Activated CD4-positive, alpha-beta memory T cell treated with anti-CD3 and anti-CD28 coated beads, Interleukin-2, amount 10 ng/mL, durations not matched to agents 7 days and 5 days (primary cell): ENCODE results near the gene CALCOCO1. TPM values are rescaled to one million over a fixed set of nuclear protein-coding genes. Genes with fewer than 3 reads are reported as not detected.

ENCODE experiments used
- CTCF ChIA-PET: fragments of 350-600 bp; sonication (Branson Sonifier 250); formaldehyde crosslinking; loops from one replicate; lab custom pipeline; 2021; ENCODE audit warnings: antibody characterized with exemption, inconsistent platforms; lab: Charles Lee
- POLR2A ChIA-PET: fragments of 350-600 bp; sonication (Branson Sonifier 250); formaldehyde crosslinking; loops from one replicate; lab custom pipeline; 2021; ENCODE audit warnings: antibody characterized with exemption; lab: Charles Lee
- DNase-seq: peaks from one replicate; pipeline ENCODE4 v3.0.0-alpha.2; 2020
- H3K27ac Mint-ChIP-seq: one replicate; pipeline ENCODE4 v1.8.0; 2021; ENCODE audit warnings: mild to moderate bottlenecking, mixed read lengths
- H3K27me3 Mint-ChIP-seq: one replicate; pipeline ENCODE4 v1.8.0; 2021; ENCODE audit warnings: mixed read lengths
- H3K36me3 Mint-ChIP-seq: one replicate; pipeline ENCODE4 v1.8.0; 2021; ENCODE audit warnings: low read depth, mixed read lengths
- H3K4me1 Mint-ChIP-seq: one replicate; pipeline ENCODE4 v1.8.0; 2021; ENCODE audit warnings: mixed read lengths
- H3K4me3 Mint-ChIP-seq: one replicate; pipeline ENCODE4 v1.8.0; 2021; ENCODE audit warnings: mild to moderate bottlenecking, mixed read lengths
- H3K9me3 Mint-ChIP-seq: one replicate; pipeline ENCODE4 v1.8.0; 2021; ENCODE audit warnings: mixed read lengths
- total RNA-seq, 2 experiments: library from RNA; stranded (reverse); gene quantifications; one replicate each; pipeline ENCODE4 v1.2.3, GENCODE V29; 2021

The CALCOCO1 gene
- total RNA-seq, 2 experiments from 2014 or later = 80.5 to 83.0 TPM

DNA sequence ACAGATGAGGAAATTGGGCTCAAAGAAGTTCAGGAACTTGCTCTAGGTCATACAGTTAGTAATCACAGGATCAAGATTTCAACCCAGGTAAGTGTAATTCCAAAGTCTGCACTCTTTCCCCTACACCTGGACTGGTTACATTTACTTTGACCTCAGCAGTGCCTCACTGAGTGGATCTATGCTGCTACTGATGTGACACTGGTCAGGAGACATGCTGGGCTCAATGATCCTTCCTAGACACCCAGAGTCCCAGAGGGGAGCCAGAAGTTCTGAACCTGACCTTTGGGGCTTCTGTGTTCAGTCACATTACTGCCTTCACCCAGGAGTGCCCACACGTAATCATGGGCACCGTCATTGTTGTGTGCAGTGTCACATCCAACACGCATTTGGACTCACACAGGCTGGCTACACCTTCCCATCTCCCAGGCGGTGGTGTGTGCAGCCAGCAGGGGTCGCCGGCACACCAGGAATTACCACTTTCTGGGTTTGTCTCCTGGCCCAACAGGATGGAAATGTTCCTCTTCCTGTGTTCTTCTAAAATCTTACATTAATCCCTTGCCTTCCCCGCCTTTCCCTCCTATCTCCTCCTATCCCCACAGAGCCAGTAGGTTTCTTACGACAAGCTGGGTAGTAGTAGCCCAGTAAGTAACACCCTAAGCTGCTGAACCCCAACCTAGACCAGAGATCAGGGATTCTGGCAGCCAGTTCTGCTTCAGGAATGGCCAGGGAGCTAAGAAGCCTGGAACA, 25.6 kb downstream of the CALCOCO1 start:
- POLR2A ChIA-PET = interaction anchor here (1.0 to 1.2 kb wide), 2 partner anchors 42 to 45 kb away, joined by 4 read pairs; no protein-coding TSS in a partner anchor
- no peak overlapping the region for H3K4me3 Mint-ChIP-seq
- H3K4me1 Mint-ChIP-seq = peaks cover 3% of the 10 kb centered on the region
- H3K27me3 Mint-ChIP-seq = peaks cover 88% of the 10 kb centered on the region
- DNase-seq = peak; percentile 76
- H3K27ac Mint-ChIP-seq = no peak overlapping the region
- CTCF ChIA-PET = interaction anchor here (0.6 to 2.7 kb wide), 13 partner anchors 12 to 297 kb away, joined by 3 to 88 read pairs (median 5); no protein-coding TSS in a partner anchor
- no peaks in the 10 kb centered on the region for H3K9me3 Mint-ChIP-seq
- no peaks in the 10 kb centered on the region for H3K36me3 Mint-ChIP-seq

DNA sequence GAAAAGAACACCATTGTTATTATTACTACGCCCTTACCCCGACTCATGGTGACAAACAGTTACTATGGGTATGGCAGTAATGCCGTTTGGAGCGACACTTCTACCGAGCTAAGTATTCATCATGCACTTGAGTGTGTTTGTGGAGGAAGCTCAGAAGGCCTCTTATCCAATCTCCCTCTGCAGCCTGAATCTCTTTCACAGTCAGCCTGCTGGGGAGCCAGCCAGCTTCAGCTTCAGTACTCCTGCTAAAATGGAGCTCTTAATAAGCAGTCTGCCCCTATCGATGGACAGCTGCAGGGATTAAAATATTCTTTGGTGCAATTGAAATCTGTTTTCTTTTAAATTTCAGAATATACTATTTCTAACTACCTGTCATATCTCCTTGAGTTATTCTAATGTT, 26.7 kb downstream of the CALCOCO1 start:
- Mint-ChIP-seq H3K9me3 (no peaks in the 10 kb centered on the region), H3K27me3 (peaks cover 90% of the 10 kb centered on the region), H3K36me3 (no peaks in the 10 kb centered on the region), H3K27ac (no peak overlapping the region), H3K4me3 (no peak overlapping the region), H3K4me1 (peaks cover 13% of the 10 kb centered on the region)
- ChIA-PET POLR2A (no interaction called here), CTCF (interaction anchor here (1.3 to 2.8 kb wide), 2 partner anchors 45 to 51 kb away, joined by 3 to 63 read pairs; partner anchors contain the start of gene CISTR)
- no peak for DNase-seq

DNA sequence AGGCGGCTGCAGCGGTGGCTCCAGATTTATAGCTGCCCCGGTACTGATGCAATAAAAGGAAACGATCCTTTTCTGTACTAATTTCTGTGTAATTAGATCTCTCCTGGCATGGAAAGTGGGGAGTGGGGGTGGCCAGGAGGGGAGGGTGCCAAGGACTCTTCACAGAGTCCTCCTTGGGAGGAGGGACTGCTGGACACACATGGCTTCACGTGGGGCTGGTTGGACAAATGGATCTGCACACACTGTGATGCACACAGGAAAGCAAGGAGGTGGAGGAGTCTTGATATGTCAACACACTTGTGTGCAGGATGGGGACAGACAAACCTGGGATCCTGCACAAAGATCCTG, 27.6 kb downstream of the CALCOCO1 start:
- Mint-ChIP-seq H3K27ac (no peak overlapping the region), H3K27me3 (peaks cover 94% of the 10 kb centered on the region), H3K4me1 (peaks cover 20% of the 10 kb centered on the region), H3K9me3 (no peaks in the 10 kb centered on the region), H3K4me3 (no peak overlapping the region), H3K36me3 (no peaks in the 10 kb centered on the region)
- DNase-seq = no peak
- ChIA-PET POLR2A (no interaction called here), CTCF (interaction anchor here (1.3 to 2.8 kb wide), 2 partner anchors 46 to 52 kb away, joined by 3 to 63 read pairs; partner anchors contain the start of gene CISTR)

DNA sequence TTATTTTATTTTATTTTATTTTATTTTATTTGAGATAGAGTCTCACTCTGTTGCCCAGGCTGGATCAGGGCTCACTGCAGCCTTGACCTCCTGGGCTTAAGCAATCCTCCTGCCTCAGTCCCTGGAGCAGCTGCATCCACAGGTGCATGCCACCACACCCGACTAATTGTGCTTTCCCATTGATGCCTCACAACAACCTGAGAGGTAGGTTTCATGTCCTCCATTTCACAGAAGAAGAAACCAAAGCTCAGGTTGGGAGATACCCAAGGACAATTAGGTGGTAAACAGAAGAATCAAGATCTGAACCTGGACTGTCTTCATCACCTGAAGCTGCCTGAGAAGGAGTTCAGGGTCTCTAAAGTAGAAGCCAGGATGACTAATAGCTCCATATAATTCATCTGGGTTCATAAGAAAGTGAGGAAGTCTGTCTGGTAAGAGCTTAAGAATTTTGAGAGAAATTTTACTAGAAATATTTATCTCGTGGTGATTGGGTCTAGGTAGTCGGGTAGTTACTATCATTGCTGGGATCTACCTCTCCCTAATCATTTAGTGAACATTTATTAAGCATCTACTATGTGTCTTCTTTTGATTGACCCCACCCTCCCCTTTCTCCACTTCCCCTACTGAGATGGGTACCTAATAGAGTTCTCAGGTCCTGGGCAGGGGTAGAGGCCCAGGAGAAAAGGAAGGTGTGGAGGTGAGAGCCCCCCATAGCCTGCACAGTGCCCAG, 28.1 kb downstream of the CALCOCO1 start:
- ChIA-PET CTCF (interaction anchor here (0.6 to 2.8 kb wide), 3 partner anchors 46 to 80 kb away, joined by 4 to 63 read pairs (median 4); no protein-coding TSS in a partner anchor), POLR2A (no interaction called here)
- no peaks in the 10 kb centered on the region for H3K36me3 Mint-ChIP-seq
- H3K4me1 Mint-ChIP-seq = peaks cover 25% of the 10 kb centered on the region
- no peak overlapping the region for H3K27ac Mint-ChIP-seq
- no peak overlapping the region for H3K4me3 Mint-ChIP-seq
- no peaks in the 10 kb centered on the region for H3K9me3 Mint-ChIP-seq
- no peak for DNase-seq
- H3K27me3 Mint-ChIP-seq = peaks cover 96% of the 10 kb centered on the region

DNA sequence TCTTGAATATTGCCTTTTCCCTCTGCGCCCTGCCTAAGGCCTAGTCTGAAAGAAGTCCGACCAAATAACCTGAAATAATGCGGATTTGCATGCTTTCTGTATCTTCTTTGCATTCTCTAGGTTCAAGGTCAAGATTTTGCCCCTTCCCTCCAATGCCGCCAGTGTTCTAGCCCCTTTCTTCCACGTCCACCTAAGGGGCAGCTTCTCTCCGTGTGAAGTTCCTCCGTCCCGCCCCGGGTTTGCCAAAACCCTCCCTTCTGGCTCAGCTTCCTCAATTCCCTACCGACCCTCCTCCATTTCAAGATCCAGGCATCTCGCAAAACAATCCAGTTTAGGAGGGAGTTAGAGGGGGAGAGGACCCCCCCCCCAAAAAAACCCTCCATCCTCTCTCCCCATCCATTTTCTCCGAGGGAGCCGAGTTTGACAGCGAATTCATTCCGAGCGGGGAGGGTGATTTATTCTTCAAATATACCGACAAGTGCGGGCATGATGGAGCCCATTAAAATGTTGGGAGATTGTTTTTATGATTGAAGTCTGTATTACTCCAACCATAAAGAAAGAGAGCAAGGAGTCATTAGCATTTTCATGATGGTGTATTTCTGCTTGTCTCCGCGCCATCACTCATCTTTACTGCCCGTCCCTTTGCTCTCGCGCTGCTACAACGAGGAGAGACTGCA, 30.5 kb downstream of the CALCOCO1 start:
- Mint-ChIP-seq H3K27me3 (peaks cover 82% of the 10 kb centered on the region), H3K36me3 (no peaks in the 10 kb centered on the region), H3K9me3 (no peaks in the 10 kb centered on the region), H3K4me3 (no peak overlapping the region), H3K27ac (no peak overlapping the region), H3K4me1 (peaks cover 25% of the 10 kb centered on the region)
- no peak for DNase-seq
- POLR2A ChIA-PET = interaction anchor here (1.1 kb wide), 1 partner anchor 14 kb away, joined by 3 read pairs; no protein-coding TSS in a partner anchor
- CTCF ChIA-PET = interaction anchor here (0.6 to 1.4 kb wide), 3 partner anchors 47 to 50 kb away, joined by 3 to 4 read pairs (median 3); no protein-coding TSS in a partner anchor

DNA sequence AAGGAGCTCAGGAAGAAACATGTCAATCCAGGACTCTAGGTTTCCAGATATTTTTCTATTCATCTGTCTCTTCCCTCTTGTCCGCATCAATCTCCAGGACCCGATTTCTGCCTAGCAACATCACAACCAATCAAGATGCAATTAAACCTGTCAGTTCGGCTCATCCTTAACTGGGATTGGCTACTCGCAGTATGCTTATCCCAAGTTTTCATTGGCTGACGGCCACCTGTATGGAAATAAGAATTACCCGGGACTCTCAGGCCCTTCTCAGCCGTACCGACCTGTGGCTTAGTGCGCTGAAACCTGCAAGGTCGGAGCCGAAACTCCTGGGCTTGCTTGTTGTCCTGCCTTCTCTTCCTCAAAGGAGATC, 31.0 kb downstream of the CALCOCO1 start:
- Mint-ChIP-seq H3K9me3 (no peaks in the 10 kb centered on the region), H3K27me3 (peaks cover 79% of the 10 kb centered on the region), H3K4me3 (no peak overlapping the region), H3K36me3 (no peaks in the 10 kb centered on the region), H3K27ac (no peak overlapping the region), H3K4me1 (peaks cover 25% of the 10 kb centered on the region)
- ChIA-PET CTCF (interaction anchor here (0.6 to 0.7 kb wide), 2 partner anchors 48 to 51 kb away, joined by 3 read pairs; no protein-coding TSS in a partner anchor), POLR2A (interaction anchor here (1.1 kb wide), 1 partner anchor 14 kb away, joined by 3 read pairs; no protein-coding TSS in a partner anchor)
- DNase-seq = no peak

DNA sequence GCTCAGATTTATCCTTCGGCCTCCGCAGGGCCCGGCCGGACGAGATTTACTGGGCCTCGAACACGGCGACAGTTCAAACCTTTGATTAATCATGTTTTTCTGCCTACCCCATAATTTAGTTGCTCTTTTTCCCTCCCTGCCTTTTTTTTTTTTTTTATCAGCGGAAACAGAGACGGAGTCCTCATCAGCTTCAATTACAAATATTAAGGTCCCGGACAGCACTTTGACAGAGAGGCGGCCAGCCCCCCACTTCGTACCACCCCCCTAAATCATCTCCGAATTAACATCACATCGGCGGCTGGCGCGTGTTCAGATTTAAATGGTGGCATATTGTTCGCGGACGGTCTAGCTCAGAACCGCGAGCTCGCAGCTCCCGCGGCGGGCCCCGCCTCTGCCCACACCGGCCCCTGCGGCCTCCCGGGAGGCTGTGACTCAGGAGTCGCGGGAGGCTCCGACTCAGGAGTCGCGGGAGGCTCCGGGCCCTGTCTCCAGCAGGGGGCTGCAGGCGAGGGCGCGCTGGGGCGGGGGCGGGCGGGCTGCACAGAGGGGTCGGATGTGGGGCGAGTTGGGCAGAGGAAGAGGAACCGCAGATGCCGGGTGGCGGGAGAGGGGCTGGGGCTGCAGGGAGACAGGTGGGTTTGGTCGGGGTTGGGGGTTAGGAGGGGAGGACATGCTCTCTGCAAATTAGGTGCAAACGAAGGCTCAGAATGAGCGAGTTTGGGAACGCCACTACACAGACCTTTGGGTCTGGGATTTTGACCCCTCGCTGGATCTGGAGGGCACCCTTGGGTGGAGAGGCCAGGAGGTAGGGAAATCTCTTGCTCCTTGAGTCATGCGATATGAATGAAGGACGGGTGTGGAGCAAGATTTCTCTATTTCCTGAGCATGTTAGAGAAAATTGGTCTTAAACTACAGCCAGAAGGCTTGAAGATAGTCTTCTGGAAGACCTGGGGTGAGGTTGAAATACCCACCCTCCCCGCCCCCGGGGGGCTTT, 31.8 kb downstream of the CALCOCO1 start:
- POLR2A ChIA-PET = interaction anchor here (0.6 kb wide), 1 partner anchor 12 kb away, joined by 4 read pairs; no protein-coding TSS in a partner anchor
- peaks cover 25% of the 10 kb centered on the region for H3K4me1 Mint-ChIP-seq
- peaks cover 75% of the 10 kb centered on the region for H3K27me3 Mint-ChIP-seq
- H3K27ac Mint-ChIP-seq = no peak overlapping the region
- peak overlapping the region; percentile 26 for H3K4me3 Mint-ChIP-seq
- no peak for DNase-seq
- no peaks in the 10 kb centered on the region for H3K36me3 Mint-ChIP-seq
- H3K9me3 Mint-ChIP-seq = no peaks in the 10 kb centered on the region
- CTCF ChIA-PET = interaction anchor here (0.8 kb wide), 1 partner anchor 48 kb away, joined by 3 read pairs; no protein-coding TSS in a partner anchor

DNA sequence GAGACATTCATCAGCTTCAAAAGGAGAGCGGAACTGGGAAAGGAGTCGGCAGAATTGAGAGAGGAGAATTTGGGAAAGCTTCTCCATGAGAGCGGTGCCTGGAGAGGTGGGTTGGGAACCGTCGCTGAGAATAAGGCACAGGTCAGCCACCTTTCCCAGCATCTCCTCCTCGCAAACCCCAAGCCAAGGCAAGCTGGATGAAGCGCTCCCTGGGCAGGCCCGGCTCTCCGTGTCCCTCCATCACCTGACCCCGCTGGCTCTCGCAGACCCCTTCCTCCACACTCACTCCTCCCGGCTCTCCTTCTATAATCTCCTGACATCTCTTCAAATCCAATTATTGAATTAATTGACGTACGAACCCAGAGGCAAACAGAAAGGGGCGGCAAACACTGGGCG, 32.5 kb downstream of the CALCOCO1 start:
- ChIA-PET CTCF (interaction anchor here (0.8 kb wide), 1 partner anchor 49 kb away, joined by 3 read pairs; no protein-coding TSS in a partner anchor), POLR2A (interaction anchor here (0.6 kb wide), 1 partner anchor 12 kb away, joined by 4 read pairs; no protein-coding TSS in a partner anchor)
- Mint-ChIP-seq H3K36me3 (no peaks in the 10 kb centered on the region), H3K27ac (no peak overlapping the region), H3K27me3 (peaks cover 71% of the 10 kb centered on the region), H3K4me3 (peak overlapping the region; percentile 26), H3K4me1 (peaks cover 25% of the 10 kb centered on the region), H3K9me3 (no peaks in the 10 kb centered on the region)
- no peak for DNase-seq

DNA sequence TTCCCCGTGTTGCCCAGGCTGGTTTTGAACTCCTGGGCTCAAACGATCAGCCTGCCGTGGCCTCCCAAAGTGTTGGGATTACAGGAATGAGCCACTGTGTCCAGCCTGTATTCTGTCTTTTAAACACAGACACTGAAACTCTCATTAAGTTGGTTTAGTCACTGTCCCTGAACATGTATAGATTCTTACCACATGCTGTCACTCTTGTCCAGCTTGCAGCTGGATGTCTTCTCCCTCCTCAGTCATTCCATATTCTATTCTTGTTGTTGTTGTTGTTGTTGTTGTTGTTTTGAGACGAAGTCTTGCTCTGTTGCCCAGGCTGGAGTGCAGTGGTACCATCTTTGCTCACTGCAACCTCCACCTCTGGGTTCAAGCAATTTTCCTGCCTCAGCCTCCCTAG, 39.1 kb downstream of the CALCOCO1 start:
- ChIA-PET POLR2A (interaction anchor here (0.9 kb wide), 1 partner anchor 11 kb away, joined by 4 read pairs; no protein-coding TSS in a partner anchor), CTCF (interaction anchor here (1.2 to 1.9 kb wide), 3 partner anchors 11 to 58 kb away, joined by 3 to 9 read pairs (median 4); no protein-coding TSS in a partner anchor)
- no peak overlapping the region for H3K4me3 Mint-ChIP-seq
- no peaks in the 10 kb centered on the region for H3K36me3 Mint-ChIP-seq
- H3K9me3 Mint-ChIP-seq = no peaks in the 10 kb centered on the region
- H3K27ac Mint-ChIP-seq = no peak overlapping the region
- H3K4me1 Mint-ChIP-seq = no peaks in the 10 kb centered on the region
- no peak for DNase-seq
- peaks cover 26% of the 10 kb centered on the region for H3K27me3 Mint-ChIP-seq

DNA sequence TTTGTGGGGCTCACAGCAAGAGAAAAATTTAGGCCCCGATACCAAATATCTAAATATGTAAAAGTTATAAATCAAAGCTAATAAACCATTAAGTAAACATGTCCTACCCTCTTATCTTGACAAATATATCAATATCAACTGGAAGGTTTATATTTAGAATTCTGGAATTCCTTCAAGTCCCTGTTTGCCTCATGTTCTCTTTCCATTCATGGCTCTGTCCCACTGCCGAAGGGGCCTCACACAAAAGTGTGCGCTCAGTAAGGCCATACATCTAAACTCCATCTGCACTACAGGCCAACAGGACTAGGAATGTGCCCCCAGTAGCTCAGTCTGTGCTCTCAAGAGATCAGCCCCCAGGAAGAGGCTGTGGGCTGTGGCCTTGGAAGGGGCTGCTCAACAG, 40.8 kb downstream of the CALCOCO1 start:
- H3K4me3 Mint-ChIP-seq = no peak overlapping the region
- peaks cover 23% of the 10 kb centered on the region for H3K27me3 Mint-ChIP-seq
- ChIA-PET POLR2A (interaction anchor here (1.6 kb wide), 1 partner anchor 11 kb away, joined by 4 read pairs; the partner anchor contains the start of gene ATP5MC2), CTCF (interaction anchor here (1.2 to 1.9 kb wide), 5 partner anchors 9 to 144 kb away, joined by 3 to 8 read pairs (median 4); partner anchors contain the start of gene ATP5MC2)
- no peaks in the 10 kb centered on the region for H3K9me3 Mint-ChIP-seq
- no peak overlapping the region for H3K27ac Mint-ChIP-seq
- DNase-seq = no peak
- H3K36me3 Mint-ChIP-seq = no peaks in the 10 kb centered on the region
- no peaks in the 10 kb centered on the region for H3K4me1 Mint-ChIP-seq

DNA sequence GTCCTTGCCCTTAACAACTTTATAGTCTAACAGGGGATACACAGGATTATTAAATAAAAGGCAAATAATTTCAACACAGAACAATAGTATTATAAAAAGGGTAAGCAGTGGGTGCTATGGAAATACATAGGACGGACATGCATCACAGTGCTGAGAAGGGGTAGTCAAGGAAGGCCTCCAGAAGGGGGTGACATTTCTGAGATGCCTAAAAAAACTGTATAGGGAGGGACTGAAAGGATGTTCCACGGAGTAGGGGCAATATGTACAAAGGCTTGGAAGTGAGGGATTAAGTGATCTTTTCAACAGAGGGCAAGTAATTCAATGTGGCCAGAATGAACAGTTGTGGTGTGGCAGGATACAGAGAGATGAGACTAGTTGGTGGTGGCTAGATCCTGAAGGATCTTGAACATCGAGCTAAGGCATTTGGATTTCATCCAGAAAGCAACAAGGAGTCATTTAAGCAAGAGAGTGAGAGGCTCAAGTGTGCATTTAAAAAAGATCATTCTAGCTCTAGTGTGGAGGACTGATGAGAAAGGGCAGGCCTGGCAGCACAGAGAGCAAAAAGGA, 42.5 kb downstream of the CALCOCO1 start:
- H3K27ac Mint-ChIP-seq = no peak overlapping the region
- no peaks in the 10 kb centered on the region for H3K9me3 Mint-ChIP-seq
- no peak overlapping the region for H3K4me3 Mint-ChIP-seq
- H3K4me1 Mint-ChIP-seq = no peaks in the 10 kb centered on the region
- ChIA-PET CTCF (interaction anchor here (0.8 to 2.2 kb wide), 2 partner anchors 9 to 176 kb away, joined by 4 to 7 read pairs; partner anchors contain the start of gene ATP5MC2), POLR2A (no interaction called here)
- DNase-seq = no peak
- peaks cover 19% of the 10 kb centered on the region for H3K27me3 Mint-ChIP-seq
- H3K36me3 Mint-ChIP-seq = no peaks in the 10 kb centered on the region
